Measurements from ENCODE around the gene FAM193A.

Gene FAM193A

DNA sequence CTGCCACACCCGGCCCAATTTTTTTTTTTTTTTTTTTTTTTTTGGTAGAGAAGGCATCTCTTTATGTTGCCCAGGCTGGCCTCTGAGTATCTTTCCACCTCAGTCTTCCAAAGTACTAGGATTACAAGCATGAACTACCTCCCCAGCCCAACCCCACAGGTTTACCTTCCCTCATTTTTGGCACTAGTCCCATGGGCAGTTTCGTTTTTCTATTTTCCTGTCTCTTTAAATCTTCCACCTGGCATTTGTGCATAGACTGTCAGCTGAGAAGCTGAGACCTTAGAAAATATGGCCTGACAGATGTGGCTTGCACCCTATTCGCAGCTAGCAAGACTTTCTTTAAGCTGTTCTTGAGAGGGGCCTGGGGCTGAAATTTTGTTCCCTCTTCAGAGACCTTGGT lies 191.8 kb downstream of the FAM193A start:
- ChIA-PET CTCF (interaction anchor here (1.2 to 1.7 kb wide), 2 partner anchors 18 to 129 kb away, joined by 3 to 5 read pairs; no protein-coding TSS in a partner anchor), POLR2A (interaction anchor here (0.5 kb wide), 1 partner anchor 197 kb away, joined by 3 read pairs; no protein-coding TSS in a partner anchor)
- TF ChIP-seq, protein P1, sequence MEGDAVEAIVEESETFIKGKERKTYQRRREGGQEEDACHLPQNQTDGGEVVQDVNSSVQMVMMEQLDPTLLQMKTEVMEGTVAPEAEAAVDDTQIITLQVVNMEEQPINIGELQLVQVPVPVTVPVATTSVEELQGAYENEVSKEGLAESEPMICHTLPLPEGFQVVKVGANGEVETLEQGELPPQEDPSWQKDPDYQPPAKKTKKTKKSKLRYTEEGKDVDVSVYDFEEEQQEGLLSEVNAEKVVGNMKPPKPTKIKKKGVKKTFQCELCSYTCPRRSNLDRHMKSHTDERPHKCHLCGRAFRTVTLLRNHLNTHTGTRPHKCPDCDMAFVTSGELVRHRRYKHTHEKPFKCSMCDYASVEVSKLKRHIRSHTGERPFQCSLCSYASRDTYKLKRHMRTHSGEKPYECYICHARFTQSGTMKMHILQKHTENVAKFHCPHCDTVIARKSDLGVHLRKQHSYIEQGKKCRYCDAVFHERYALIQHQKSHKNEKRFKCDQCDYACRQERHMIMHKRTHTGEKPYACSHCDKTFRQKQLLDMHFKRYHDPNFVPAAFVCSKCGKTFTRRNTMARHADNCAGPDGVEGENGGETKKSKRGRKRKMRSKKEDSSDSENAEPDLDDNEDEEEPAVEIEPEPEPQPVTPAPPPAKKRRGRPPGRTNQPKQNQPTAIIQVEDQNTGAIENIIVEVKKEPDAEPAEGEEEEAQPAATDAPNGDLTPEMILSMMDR (IDR thresholded peaks at IDR 0.05; ENCODE audit: control extremely low read depth, extremely low read depth, low read depth, missing control alignments) = no peak
- DNase-seq (ENCODE audit: extremely low spot score) = no peak

DNA sequence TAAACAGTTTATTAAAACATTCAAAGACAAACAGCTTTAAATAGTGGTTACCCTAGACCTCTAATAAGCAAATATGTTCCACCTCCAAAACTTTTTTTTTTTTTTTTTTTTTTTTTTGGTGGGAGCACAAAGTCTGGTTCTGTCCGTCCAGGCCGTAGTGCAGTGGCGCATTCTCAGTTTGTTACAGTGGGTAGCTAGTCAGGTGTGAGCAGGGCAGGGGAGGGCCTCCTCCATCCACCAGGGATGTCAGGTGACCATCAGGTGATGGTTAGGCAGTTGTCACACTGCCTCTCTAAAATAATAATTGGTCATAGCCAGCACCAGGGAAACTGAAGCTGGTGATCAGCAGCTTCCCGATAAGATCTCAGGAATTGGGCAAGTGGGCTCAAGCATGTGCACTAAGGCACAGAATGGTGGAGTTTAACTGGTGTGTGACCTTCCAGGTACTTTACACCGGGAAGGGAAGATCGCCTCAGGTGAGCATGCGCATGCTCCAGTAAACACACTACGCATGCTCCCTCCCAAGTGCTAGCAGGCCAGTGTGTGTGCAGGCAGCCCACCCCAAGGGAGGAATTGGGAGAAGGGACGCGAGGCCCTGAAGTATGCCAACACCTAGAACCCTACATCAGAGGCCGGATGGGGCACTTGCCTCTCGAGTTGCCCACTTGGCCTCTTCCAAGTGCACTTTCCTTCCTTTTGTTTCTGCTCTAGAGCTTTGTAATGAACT lies 192.5 kb downstream of the FAM193A start:
- no peak for DNase-seq (ENCODE audit: extremely low spot score)
- CTCF ChIA-PET = interaction anchor here (0.9 to 1.7 kb wide), 5 partner anchors 13 to 130 kb away, joined by 3 to 5 read pairs (median 3); no protein-coding TSS in a partner anchor
- TF ChIP-seq, protein P1 (IDR thresholded peaks at IDR 0.05; ENCODE audit: control extremely low read depth, extremely low read depth, low read depth, missing control alignments) = no peak
- POLR2A ChIA-PET = interaction anchor here (0.5 kb wide), 1 partner anchor 197 kb away, joined by 3 read pairs; no protein-coding TSS in a partner anchor

DNA sequence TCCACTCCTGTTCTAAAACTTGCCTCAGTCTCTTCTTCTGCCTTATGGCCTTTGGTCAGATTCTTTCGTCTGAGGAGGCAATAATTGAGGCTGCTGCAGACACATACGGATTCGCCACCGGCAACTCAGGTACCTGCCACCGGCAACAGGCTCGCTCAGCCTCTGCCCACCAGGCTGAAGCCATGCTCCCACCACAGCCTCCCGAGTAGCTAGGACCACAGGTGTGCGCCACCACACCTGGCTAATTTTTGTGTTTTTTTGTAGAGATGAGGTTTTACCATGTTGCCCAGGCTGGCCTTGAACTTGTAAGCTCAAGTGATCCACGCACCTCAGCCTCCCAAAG lies 193.1 kb downstream of the FAM193A start:
- no peak for DNase-seq (ENCODE audit: extremely low spot score)
- ChIA-PET POLR2A (no interaction called here), CTCF (interaction anchor here (0.9 to 1.7 kb wide), 4 partner anchors 12 to 131 kb away, joined by 3 to 5 read pairs (median 4); no protein-coding TSS in a partner anchor)
- TF ChIP-seq, protein P1 (IDR thresholded peaks at IDR 0.05; ENCODE audit: control extremely low read depth, extremely low read depth, low read depth, missing control alignments) = no peak

DNA sequence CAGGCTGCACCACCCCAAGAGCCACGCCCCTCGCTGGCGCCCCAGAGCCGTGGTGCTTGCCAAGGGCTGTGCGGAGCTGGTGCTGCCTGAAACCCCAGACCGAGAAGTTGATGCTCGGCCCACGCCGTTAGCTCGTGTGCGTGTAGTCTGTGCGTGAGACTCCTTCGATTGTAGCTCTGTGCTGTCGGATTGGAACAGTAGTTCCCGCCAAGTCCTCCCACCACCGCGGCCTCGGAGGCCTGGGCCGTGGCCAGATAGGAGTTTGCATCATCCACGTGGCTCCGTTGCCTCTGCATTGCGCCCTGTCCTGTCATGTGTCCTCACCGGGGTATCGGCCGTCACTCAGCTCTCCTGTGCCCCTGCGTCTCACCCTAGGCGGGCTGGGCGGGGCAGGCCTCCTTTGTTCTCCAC lies 195.5 kb downstream of the FAM193A start:
- ChIA-PET POLR2A (no interaction called here), CTCF (interaction anchor here (0.8 to 1.2 kb wide), 2 partner anchors 10 to 17 kb away, joined by 3 to 4 read pairs; no protein-coding TSS in a partner anchor)
- TF ChIP-seq, protein P1 (IDR thresholded peaks at IDR 0.05; ENCODE audit: control extremely low read depth, extremely low read depth, low read depth, missing control alignments) = no peak
- DNase-seq (ENCODE audit: extremely low spot score) = no peak

DNA sequence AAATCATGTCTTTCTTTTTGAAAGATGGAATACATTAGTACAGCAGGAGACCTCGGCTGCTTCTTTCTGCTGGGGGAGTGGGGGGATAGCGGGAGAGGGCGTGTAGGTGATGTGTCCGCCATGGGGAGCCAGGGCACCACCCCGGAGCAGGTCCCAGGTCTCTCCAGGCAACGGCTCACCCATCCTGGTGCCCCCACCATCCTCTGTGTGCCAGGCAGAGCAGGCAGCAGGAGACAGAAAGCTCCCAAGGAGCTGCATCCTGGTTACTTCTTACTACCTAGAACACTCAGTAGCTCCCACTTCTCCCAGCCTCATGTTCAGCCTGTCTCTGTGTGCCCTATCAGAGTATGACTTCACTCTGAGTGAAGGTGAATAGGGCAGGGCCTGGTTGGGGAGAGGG lies 196.1 kb downstream of the FAM193A start:
- TF ChIP-seq, protein P1 (IDR thresholded peaks at IDR 0.05; ENCODE audit: control extremely low read depth, extremely low read depth, low read depth, missing control alignments) = no peak
- ChIA-PET CTCF (interaction anchor here (0.8 to 1.2 kb wide), 2 partner anchors 10 to 17 kb away, joined by 3 to 4 read pairs; no protein-coding TSS in a partner anchor), POLR2A (no interaction called here)
- no peak for DNase-seq (ENCODE audit: extremely low spot score)

DNA sequence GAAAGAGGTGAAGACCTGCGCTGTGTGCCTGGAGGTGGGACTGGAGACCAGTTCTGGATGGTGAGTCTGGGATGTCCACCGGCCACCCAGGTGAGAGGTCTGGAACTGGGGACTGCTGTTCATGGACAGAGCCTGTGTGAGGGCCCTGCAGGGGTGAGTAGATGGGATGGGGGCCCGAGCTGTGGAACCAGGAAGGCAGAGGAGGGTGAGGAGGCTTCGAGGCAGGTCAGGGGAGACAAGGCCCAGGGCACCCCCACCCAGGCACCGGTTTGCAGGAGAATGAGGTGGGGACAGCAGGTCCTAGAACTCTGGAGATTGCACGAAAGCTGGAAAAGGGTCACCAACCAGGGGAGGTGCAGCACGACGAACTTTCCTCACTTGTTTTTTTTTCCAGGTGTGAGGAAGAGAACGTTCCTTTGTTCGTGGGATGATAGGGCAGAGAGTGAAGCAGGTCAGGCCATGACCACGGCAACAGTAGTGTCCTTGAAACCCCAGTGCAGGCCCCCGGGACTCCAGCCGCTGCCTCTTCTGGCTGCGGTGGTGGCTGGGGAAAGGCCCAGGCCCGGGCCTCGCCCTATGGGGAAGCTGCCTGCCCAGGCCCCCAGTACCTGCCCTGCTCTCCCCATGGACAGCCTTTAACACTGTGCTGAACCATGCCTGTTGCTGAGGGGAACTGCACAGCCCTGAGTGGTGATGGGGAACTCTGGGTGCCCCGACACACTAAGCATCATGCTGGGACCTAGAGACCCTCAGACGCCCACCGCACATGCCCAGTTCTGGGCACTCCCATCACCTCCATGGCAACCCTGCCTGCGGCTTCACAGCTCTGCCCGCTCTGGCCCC lies 196.8 kb downstream of the FAM193A start:
- TF ChIP-seq, protein P1 (IDR thresholded peaks at IDR 0.05; ENCODE audit: control extremely low read depth, extremely low read depth, low read depth, missing control alignments) = no peak
- CTCF ChIA-PET = interaction anchor here (1.2 kb wide), 1 partner anchor 16 kb away, joined by 3 read pairs; no protein-coding TSS in a partner anchor
- POLR2A ChIA-PET = no interaction called here
- no peak for DNase-seq (ENCODE audit: extremely low spot score)

All from GM10248 (cell line).